NCI-H1436 (cell line): ENCODE data around the gene TBX6.
"Not testable (repeated sequence)": the region's sequence is repeated elsewhere in the genome, so short reads cannot be mapped to it uniquely, and the experiment has no call there.

Experiments used
- DNase-seq: peaks from one replicate; lab custom pipeline; 2025; lab: John Stamatoyannopoulos, UW

The TBX6 gene

DNA sequence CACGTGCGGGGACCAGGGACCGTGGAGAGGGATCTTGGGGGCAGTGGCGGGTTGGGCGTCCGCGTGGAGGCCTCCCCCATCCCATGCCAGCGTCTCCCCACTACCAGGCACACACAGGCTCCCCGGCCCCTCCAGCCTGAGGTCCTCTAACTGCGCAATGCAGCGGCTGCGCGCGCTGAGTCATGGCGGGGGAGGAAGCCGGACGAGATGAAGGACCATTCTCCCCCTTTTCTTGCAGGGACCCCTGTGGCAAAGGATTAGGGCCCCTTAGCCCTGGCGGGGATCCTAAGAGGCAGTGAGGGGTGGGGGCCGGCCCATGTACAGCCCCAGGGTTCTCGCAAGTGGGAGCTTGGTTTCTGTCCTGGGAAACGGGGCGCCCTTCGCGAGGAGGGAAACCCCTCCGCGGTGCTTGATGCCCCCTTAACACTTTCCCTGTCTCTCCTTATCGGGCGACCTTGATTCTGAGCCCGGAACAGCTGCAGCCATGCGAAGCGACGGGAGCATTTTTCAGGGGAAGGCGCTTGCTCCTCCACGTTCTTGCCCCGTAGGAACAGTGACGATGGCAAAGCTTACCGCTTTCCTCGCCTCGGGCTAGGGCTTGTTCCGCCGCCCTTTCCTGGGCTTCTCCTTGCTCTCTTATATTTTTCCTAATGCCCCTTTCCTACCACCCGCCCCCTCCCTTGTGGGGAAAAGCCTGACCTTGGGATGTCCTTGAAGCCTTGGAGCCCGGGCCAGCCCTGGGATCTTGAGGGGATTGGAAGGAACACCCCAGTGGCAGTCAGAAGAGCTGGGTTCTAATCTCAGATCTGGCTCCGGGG is 25.6 kb downstream of the TBX6 start:
- no peak for DNase-seq

DNA sequence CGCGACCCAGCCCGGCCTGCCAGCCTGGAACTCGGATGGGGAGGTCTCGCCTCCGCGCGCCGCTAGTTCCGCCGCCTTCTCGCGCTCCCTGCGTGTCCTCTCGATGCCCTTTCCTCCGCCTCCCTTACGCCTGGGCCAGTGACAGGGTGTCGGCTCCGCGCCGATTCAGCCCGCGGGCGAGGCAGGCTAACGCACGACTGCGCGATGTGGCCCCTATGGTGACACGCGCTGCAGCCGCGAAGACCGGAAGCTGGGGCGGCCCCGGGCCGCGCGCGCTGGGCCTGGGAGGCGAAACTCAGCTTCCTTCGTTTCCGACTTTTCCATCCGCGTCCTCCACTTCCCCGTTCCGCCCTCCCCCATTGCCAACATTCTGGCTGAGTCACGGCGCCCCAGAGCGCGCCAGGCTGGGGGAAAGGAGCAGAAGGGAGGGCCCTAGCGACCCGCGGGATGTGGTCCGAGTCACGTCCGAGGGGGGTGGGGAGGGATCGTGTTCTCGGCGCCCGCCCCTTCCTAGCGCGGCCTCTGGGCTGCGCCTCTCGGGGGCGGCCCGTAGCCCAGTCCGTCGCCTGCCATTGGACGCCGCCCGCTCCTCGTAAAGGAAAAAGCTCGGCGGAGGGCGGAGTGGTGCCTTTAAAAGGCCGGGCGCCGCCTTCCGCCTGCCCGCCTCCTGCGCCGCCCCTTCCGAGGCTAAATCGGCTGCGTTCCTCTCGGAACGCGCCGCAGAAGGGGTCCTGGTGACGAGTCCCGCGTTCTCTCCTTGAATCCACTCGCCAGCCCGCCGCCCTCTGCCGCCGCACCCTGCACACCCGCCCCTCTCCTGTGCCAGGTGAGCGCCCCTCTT is 26.4 kb downstream of the TBX6 start, which contains the start of gene ALDOA:
ALDOA (plus strand) TSS at position 659 of the 841 bp plus-strand sequence. CDS start 1,138 bp downstream, outside the sequence.
- peak; percentile 95 for DNase-seq

DNA sequence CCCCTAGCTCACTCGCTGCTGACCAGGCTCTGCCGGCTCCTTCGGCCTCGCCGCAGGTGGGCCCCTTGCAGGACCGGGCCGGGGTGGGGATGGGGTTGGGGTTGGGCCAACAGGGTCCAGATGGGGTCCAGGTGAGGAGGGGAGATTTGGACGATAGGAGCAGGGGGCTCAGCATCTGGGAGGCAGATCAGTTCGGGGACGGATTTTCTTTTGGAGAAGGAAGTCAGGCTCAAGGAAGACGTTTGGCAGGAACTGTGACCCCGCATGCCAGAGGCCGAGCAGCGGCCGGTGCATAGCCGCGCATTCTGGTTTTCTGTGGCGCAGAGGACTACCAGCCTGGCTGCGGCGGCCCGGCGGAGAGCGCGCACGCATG is 27.0 kb downstream of the TBX6 start:
- DNase-seq = no peak

DNA sequence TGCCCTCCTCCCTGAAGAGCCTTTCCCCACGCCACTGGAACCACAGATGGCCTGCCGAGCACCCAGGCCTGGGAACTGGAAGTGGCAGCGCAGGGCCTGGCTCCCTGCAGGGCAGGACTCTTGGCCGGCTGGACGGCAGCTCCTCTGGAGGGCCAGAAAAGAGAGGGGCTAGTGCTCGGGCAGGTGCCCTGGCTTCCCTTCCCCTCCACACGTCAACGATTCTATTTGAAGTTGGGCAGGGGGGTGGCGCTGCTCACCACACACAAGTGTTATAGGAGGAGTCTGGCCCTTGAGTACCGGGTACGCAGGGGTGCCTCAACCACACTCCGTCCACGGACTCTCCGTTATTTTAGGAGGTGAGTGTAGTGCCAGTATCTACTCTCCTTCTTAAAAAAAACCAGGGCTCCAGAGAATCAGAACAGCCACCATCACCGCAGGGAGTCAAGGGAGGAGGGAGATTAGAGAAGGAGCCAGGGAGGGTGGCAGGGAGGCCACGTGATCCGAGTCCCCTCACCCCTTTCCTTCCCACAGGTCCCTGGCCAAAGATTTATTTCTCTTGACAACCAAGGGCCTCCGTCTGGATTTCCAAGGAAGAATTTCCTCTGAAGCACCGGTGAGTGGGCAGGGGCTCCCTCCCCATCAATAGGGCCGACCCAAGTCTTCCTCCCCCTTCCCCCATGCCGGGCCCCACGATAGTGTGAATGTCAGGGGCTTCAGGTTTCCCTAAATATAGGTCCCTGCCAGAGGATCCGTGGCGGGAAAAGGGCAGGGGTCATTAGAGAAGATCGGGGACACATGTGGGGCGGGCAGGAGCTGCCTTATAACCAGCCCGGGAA is 27.6 kb downstream of the TBX6 start:
- peak; percentile 70 for DNase-seq

DNA sequence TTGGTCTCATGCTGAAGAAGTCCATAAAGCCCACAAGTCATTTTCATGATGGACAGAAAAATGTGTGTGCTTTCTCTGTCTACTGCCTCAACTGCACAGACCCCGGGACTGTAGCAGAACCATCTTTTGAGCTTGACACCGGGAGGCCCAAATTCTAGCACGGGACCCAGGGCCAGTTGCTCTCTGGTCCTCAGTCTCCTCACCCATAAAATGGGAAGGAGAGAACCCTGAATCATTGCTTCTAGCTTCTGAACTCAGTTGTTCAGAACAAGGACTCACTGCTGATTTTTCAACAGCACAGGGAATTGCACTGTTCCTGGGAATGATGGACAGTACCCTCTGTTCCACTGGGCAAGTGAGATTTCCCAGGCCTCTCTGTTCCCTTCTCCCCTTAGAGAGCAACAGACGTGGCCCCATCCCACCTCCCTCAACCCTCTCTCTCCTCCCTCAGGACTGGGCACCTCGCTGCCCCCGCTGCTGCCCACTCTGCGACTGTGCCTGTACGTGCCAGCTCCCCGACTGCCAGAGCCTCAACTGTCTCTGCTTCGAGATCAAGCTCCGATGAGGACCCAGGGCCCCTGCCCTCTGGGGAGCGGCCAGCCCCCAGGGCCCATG is 28.3 kb downstream of the TBX6 start:
- no peak for DNase-seq

DNA sequence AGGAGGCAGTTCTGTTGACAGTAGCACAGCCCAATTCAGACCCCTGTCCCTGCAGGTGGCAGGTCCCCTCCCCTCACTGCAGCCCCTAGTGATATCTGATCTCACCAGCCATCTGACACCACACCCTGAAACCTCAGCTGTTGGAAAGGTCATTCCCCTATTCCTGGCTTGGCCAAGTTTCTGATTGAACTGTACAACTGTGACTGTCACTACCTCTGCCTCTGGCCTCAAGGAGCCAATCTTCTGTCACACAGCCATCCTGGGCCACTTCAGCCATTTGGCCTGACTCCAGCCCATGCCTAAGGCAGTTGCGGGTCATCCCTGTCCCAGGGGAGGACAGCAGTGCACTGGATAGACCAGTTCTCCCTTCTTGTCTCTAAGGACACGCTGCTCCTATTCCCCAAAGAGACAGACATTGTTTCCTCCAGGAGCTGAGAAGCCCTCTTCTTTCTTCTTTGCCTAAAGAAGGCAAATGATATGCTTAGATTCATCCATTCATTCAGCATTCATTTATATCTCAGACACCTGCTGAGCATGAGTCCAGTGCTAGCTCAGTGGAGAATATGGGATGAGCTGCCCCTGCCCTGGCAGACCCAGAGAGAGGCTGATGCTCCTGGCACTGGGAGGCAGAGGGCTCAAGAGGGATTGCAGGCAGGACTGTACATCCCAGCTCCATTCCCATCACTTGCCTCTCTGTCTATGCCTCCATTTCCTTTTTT is 30.7 kb downstream of the TBX6 start:
- DNase-seq = no peak

DNA sequence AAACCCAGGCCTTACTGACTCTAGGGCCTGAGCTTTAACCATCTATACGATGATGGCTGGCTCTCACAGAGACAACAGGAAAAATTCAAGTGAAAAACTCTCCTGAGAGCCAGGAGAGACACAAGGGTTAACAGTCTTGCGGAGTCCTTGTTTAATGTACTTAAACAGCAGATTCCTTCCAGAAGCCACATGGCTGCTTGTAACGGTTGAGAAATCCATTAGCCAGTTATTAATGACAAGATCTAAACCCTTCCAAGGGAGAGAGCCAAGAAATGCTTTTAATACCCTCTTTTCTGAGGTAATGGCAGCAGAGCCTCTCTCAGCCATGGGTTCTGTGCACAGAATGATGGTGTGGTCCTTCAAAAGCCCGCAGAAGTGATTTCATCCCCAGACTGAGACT is 31.4 kb downstream of the TBX6 start:
- no peak for DNase-seq

DNA sequence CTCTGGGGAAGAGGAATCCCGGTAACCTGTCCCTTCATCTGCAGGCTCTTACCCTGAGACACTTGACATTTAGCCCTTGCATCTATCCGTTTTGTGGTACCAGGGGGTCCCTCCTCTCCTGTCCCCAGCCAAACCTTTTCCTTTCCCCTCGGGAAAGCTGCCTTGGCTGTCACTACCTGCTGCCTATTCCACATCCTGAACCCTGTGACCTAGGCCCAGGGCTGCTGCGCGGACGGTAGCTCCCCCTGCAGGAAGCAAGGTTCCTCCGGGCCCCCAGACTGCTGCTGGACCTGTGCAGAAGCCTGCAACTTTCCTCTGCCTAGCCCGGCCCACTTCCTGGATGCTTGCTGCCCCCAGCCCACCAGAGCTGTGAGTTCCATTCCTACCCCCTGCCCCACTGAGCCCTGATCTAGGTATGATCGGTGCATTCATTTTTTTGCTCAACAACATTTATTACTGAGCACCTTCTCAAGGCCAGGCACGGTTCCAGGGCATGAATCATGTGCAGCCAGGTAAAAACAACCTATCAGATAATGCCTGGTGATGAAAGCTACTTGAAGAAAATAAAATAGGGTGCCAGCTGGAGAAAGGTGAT is 36.7 kb downstream of the TBX6 start:
- no peak for DNase-seq

DNA sequence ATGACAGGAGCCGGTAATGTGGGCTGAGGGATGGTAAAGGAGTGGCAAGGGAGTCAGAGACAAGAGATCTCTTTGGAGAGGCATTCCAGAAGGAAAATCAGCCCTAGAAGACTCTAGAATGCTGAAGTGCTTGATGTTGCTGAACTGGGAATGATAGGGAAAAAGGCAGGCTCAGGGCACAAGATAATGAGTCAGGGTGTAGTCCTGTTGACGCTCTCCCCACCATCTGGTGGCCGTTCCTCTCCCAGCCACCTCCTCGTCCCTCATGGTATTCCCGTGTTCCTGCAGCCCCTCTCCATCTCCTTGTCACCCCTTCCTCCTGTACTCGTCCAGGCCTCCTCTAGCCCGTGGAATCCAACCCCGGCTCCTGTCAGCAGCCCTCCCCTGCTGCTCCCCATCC is 37.3 kb downstream of the TBX6 start:
- no peak for DNase-seq

DNA sequence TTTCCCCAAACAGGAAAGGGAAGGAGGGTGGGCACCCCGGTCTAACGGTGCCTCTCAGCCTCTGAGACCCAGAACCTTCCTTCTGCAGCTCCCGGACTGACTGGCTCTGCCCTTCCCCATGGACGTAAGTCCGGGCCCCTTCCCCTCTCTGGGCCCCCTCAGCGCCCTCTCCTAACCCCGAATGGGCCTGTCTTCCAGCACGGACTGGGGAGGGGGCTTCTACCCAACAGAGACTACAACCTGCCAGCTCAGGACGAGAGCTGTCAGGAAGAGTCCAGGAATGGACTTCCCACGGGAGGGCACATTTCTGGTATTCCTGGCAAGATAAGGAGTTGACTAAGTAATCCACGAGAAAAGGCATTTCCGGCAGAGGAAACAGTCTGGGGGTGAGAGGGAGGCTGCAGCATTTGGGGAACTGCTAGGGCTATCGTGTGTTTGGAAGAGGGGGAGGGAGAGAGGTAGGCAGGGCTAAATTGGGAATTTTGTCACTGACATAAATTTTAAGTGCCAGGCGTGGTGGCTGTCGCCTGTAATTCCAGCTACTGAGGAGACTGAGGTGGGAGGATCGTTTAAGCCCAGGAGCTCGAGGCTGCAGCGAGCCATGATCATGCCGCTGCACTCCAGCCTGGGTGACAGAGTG is 38.2 kb downstream of the TBX6 start:
- DNase-seq = no peak

DNA sequence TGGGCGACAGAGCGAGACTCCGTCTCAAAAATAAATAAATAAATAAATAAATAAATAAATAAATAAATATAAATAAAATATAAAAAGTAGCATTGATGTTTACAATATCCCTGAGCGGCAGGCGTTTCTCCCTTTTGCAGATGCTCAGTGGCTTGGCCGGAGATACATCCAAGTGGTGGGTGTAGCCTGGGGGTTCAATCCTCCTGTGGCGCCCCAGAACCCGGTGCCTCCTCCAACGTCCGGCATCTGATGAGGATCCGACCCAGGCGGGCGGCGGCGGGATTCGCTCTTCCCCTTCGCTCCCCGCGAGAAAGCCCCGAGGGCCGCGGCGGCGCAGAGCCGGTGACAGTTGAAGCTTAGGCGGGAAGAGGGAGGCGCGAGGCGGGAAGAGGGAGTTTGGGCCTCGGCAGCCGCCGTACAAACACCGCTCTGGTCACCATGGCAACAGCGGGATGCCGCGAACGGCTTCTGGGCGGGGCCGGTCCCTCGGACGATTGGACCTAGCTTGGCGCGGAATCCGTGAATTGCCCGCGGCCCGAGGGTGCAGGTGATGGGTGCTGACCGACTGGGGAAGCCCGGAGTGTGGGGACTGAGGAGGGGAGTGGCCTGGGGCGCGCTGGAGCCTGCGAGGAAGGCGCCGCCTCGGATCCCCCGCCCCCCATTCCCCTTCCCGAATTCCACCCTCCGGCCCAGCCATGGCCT is 38.9 kb downstream of the TBX6 start:
- DNase-seq = peak; percentile 92

DNA sequence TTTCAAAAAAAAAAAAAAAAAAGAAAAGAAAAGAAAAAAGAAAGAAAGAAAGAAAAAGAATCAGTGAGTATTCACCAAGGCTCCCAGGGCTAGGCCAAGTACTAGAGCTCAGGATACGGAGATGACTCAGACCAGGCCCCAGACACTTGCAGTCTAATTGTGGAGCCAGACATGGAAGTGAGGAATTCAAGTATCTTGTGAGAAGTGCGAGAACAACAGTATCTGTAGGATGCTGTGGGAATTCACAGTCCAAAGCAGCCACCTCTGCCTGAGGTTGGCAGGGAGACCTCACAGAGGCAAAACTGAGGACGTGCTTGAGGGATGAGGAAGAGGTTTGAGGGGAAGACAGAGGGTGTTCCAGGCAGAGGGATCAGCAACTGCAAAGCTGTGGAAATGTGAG is 40.2 kb downstream of the TBX6 start:
- no peak for DNase-seq

DNA sequence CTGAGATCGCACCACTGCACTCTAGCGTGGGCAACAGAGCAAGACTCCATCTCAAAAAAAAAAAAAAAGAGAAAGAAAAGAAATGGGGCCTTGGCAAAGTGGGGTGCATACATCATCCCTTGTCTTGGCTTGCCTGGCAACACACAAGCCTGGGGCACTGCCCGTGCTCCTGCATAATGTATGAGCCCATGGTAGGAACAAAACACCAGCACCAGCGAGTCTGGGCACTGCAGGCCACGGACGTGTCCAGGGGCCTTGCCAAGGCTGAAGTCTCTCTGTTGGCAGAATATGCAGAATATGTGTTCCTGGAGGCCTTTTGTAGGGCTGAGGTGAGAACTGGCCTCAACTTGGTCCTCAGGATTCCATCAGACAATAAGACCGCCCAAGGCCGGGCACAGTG is 41.9 kb downstream of the TBX6 start:
- DNase-seq = no peak

DNA sequence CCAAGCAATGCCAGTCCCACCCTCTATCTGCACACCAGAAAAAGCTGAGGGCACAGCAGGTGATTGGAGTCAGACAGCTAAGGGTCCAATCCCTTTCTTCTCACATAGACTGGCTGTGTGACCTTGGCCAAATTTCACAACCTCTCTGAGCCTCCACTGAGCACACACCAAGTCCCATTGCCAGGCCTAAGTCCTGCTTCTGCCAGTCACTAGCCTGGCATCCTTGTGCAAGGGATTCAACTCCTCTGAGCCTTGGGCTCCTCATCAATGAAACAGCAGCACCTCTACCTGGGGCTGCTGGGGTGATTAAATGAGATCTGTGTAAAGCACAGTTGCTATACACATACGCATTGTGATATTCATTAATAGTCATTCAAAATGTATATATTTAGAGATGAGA is 45.1 kb downstream of the TBX6 start:
- DNase-seq = no peak

DNA sequence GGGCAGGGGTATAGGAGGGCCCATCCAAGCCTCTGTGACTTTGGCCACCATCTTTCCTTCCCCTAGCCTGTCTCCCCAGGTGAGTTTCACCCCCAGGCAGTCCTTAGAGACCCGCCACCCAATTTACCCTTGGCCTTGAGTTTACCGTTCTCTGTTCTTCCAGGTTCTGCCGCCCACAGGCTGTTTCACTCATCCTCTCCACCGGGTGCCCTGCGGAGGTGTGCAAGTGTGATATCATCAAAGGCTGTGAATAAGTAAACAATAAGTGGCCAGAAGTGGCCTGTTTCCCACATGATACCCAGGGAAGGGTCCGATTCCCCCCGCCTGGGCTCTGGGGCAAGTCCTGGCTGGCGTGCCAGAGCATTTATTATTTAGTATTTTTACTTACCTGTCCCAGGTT is 45.5 kb downstream of the TBX6 start:
- no peak for DNase-seq

DNA sequence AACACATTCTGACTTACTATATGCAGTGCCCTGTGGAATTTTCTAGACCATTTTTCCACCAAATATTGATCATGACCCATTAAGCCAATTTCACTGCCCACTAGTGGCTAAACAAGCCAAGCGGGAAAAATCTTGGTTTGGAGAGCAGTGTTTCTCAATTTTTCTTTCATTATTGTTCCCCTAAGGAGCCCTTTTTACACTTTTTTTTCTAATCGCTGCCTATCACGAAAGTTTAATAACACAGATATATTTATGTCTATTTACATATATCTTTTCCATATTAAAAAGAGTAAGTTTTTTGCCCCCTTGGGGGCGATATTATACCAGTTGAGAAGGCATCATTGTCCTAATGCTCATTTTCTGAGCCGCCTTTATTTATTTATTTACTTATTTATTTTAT is 49.9 kb downstream of the TBX6 start:
- no peak for DNase-seq

DNA sequence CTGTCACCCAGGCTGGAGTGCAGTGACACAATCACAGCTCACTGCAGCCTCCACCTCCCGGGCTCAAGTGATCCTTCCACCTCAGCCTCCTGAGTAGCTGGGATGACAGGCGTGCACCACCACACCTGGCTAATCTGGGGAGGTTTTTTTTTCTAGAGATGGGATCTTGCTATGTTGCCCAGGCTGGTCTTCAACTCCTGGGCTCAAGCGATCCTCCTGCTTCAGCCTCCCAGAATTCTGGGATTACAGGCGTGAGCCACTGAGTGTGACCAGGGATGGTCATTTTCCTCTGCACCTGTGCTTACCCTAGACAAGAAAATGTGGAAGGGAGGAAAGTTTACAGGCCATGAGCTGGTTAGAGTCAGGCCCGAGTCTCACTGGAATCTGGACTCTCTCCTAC is 51.0 kb downstream of the TBX6 start:
- DNase-seq = not testable (repeated sequence)

DNA sequence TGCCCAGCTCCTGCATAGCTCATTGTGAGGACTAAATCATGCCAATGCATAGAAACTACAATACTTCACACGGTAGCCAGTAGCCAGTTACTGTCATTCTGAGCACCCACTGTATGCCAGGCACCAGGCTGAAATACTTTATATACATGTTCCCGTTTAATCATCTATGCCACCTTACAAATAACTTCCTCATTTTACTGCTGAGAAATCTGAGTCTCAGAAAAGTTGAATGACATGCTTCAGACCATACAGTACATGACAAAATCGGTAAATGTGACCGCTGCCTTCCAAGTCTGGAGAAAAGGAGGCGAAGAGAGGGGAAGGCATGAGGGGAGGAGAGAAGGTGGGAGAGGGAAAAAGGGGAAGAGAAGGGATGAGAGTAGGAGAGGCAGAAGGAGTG is 51.5 kb downstream of the TBX6 start:
- no peak for DNase-seq
